Measurements from ENCODE around the gene COL23A1. TPM values are rescaled to one million over a fixed set of nuclear protein-coding genes. Genes with fewer than 3 reads are reported as not detected.

COL23A1 gene
- total and polyA plus RNA-seq, 2 of the 8 experiments (the other 6 are each of a cell fraction or from before 2014, with no cell fraction given), result 3.1 to 4.7 TPM

DNA sequence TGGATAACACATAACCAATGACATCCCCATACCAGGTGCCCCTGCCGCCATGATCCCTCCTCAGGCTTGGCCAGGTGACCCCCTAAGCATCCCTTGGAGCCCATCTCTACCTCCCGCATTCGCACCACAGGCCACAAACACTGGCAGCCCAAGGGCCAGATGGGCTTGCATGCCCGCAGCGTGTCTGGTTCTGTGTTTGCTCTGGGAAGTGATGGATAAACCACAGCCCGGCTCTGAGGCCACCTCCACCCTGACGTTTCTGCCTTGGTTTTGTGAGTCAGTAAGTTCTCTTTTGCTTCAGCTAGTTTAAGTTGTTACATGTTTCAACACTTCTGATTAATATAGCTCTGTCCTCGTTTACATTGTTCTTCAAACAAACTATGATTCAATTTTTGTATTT lies 185.2 kb downstream of the COL23A1 start:
- ChIA-PET POLR2A (ENCODE audit: partially characterized antibody) (interaction anchor here (1.7 kb wide), 1 partner anchor 9 kb away, joined by 5 read pairs; no protein-coding TSS in a partner anchor), CTCF (ENCODE audit: partially characterized antibody) (interaction anchor here (1.2 to 1.3 kb wide), 2 partner anchors 121 to 127 kb away, joined by 3 to 6 read pairs; no protein-coding TSS in a partner anchor)
- Histone ChIP-seq H3K23ac (ENCODE audit: insufficient read length) (no peak overlapping the region), H2AK5ac (ENCODE audit: low read depth, low read length) (no peak overlapping the region), H2BK20ac (ENCODE audit: low read length) (no peak overlapping the region), H3K79me2 (ENCODE audit: control insufficient read depth in 1 of 2, insufficient read depth in 2 of 2, low read length in 2 of 2) (no peaks in the 10 kb centered on the region), H3K23me2 (ENCODE audit: low read depth, low read length) (no peaks in the 10 kb centered on the region), H3K4me1 (replicated peaks in 1 of 4; ENCODE audit: control insufficient read depth in 3 of 4, insufficient read depth in 4 of 4, low read length in 3 of 4) (no peaks in the 10 kb centered on the region), H4K20me1 (replicated peaks in 1 of 2; ENCODE audit: control insufficient read depth in 1 of 2, insufficient read depth in 2 of 2, low read length in 2 of 2) (no peaks in the 10 kb centered on the region), H3K18ac (ENCODE audit: extremely low read depth, low read length) (no peak overlapping the region), H3K56ac (replicated peaks; ENCODE audit: insufficient read length, low read depth, low read length) (no peak overlapping the region), H2BK12ac (ENCODE audit: low read depth, low read length) (no peak overlapping the region), H2BK120ac (replicated peaks; ENCODE audit: low read depth, low read length) (no peak overlapping the region), H3K79me1 (ENCODE audit: low read depth, low read length) (no peaks in the 10 kb centered on the region), H2BK15ac (ENCODE audit: low read length) (no peak overlapping the region), H4K91ac (replicated peaks; ENCODE audit: insufficient read length, low read length) (no peak overlapping the region), H2AFZ (ENCODE audit: low read length) (no peak overlapping the region), H3K36me3 (ENCODE audit: control insufficient read depth in 2 of 4, insufficient read depth in 4 of 4, low read length in 3 of 4) (no peaks in the 10 kb centered on the region), H3K9ac (replicated peaks in 1 of 4; ENCODE audit: extremely low read depth in 1 of 4, low read depth in 3 of 4, low read length in 3 of 4) (no peak overlapping the region), H3K4me3 (ENCODE audit: extremely low read depth in 1 of 4, insufficient read depth in 2 of 4, low read depth in 3 of 4, low read length in 4 of 4) (no peak overlapping the region), H3K4ac (replicated peaks; ENCODE audit: insufficient read length, low read depth, low read length) (no peak overlapping the region), H3K14ac (ENCODE audit: insufficient read length) (no peak overlapping the region), H3K27ac (ENCODE audit: low read depth, low read length) (no peak overlapping the region), H3K27me3 (replicated peaks in 1 of 4; ENCODE audit: control insufficient read depth in 3 of 4, extremely low read depth in 1 of 4, insufficient read depth in 3 of 4, low read length in 3 of 4) (no peaks in the 10 kb centered on the region), H4K8ac (ENCODE audit: extremely low read depth, insufficient read depth, low read length) (no peak overlapping the region), H3K9me3 (ENCODE audit: insufficient read depth in 2 of 2, low read depth in 1 of 2, low read length in 1 of 2) (no peaks in the 10 kb centered on the region), H4K5ac (ENCODE audit: insufficient read length, low read depth, low read length) (no peak overlapping the region), H2BK5ac (ENCODE audit: low read depth, low read length) (no peak overlapping the region), H3K4me2 (ENCODE audit: insufficient read depth in 1 of 2, low read depth in 2 of 2, low read length in 2 of 2) (no peak overlapping the region)
- DNase-seq (ENCODE audit: low read depth in 1 of 2, low spot score in 2 of 2) (no peak), FAIRE-seq (no peak)
- WGBS, 2 experiments (ENCODE audit: extremely low coverage in 1 of 2, insufficient coverage in 1 of 2, insufficient read length in 1 of 2, insufficient replicate concordance in 2 of 2, low coverage in 1 of 2, low lambda C conversion rate in 2 of 2, missing lambda C conversion rate in 1 of 2), result 93% methylated on average over 8 of the region's 8 CpGs; no CpG with 5 or more reads in 1 of the 2 experiments
- TF ChIP-seq, protein P1, sequence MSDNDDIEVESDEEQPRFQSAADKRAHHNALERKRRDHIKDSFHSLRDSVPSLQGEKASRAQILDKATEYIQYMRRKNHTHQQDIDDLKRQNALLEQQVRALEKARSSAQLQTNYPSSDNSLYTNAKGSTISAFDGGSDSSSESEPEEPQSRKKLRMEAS (IDR thresholded peaks at IDR 0.05), result no peak
- TF ChIP-seq YY1 (IDR thresholded peaks at IDR 0.05; ENCODE audit: low read depth, low read length), result no peak
- TF ChIP-seq KDM5A (IDR thresholded peaks at IDR 0.05; ENCODE audit: low read length), result no peak
- no peak for TF ChIP-seq HDAC2 (IDR thresholded peaks at IDR 0.05; ENCODE audit: borderline replicate concordance in 1 of 2, low read depth in 2 of 2, low read length in 2 of 2)
- TF ChIP-seq RAD21 (IDR thresholded peaks at IDR 0.05 in 1 of 2, conservative IDR thresholded peaks at IDR 0.05 in 1 of 2; ENCODE audit: low read depth in 2 of 2, low read length in 2 of 2), result no peak
- no peak for TF ChIP-seq NANOG (IDR thresholded peaks at IDR 0.05; ENCODE audit: insufficient read depth, low read depth, low read length, poor library complexity, severe bottlenecking)
- no peak for TF ChIP-seq CEBPB (IDR thresholded peaks at IDR 0.05; ENCODE audit: low read depth, low read length)
- no peak for TF ChIP-seq SIX5 (IDR thresholded peaks at IDR 0.05; ENCODE audit: low read depth, low read length)
- no peak for TF ChIP-seq POLR2AphosphoS5 (IDR thresholded peaks at IDR 0.05; ENCODE audit: low read depth, low read length)
- no peak for TF ChIP-seq TAF7 (optimal IDR thresholded peaks at IDR 0.05; ENCODE audit: borderline replicate concordance, low read depth, low read length)
- TF ChIP-seq SP1 (IDR thresholded peaks at IDR 0.05; ENCODE audit: low read depth, low read length), result no peak

All from H1 (cell line).